K562 (cell line): ENCODE data around the gene INPP5D. TPM values are rescaled to one million over a fixed set of nuclear protein-coding genes. Genes with fewer than 3 reads are reported as not detected.

Experiments used
- ATAC-seq: fragments of 200-7000 bp; cut with Tn5 transposase; 3 replicates; pipeline ENCODE4 v1.9.1; 2020; ENCODE audit warnings: moderate library complexity
- BruUV-seq: library from RNA; stranded (reverse); fragments of 400-500 nt; replicated peaks from 2 replicates; lab custom pipeline; 2021; lab: Mats Ljungman, UMichigan
- CTCF ChIA-PET: fragments of 300-600 bp; formaldehyde crosslinking; extraction: SDS; loops from one replicate; lab custom pipeline; 2021; ENCODE audit warnings: low intra/inter-chr PET ratio; lab: Yijun Ruan, JAX
- POLR2A ChIA-PET: fragments of 300-600, 350-650 bp; sonication (Branson Sonifier 250); formaldehyde crosslinking; extraction: SDS; loops from one replicate; lab custom pipeline; 2021; ENCODE audit warnings: antibody characterized with exemption, inconsistent platforms; lab: Yijun Ruan, JAX
- DNase-seq, 4 experiments: peaks; one replicate each; pipeline versions ENCODE4 v3.0.0 to v3.0.0-alpha.2; 2011 to 2018; ENCODE audit warnings: low spot score in 3 of 4, mixed read lengths in 3 of 4; ENCODE audit errors: extremely low read depth in 1 of 4
- FAIRE-seq: peaks from 2 replicates; lab custom pipeline; 2011; peaks lifted over from hg19 to GRCh38; lab: Jason Lieb, UNC
- H2AFZ ChIP-seq: 2 replicates; pipeline ENCODE4 v1.6.0; 2011; ENCODE audit warnings: low read depth, low read length, control low read depth, inconsistent platforms
- H3K27ac ChIP-seq: fragments of 200-600 bp; 3 replicates; pipeline ENCODE4 v1.8.0; 2011; ENCODE audit warnings: low read depth, mild to moderate bottlenecking, control low read depth, inconsistent platforms, low read length, moderate library complexity, mixed read lengths; ENCODE audit errors: extremely low read depth
- H3K27me3 ChIP-seq, 2 experiments: fragments of 300-600 bp in 1 of 2; 2 replicates in 1 of 2; 3 replicates in 1 of 2; pipeline versions ENCODE4 v1.6.0 to v1.8.0; 2011; ENCODE audit warnings: inconsistent platforms in 2 of 2, low read length in 2 of 2, mild to moderate bottlenecking in 1 of 2, mixed read lengths in 1 of 2, moderate library complexity in 1 of 2; ENCODE audit not compliant: control insufficient read depth in 2 of 2, insufficient read depth in 2 of 2
- H3K36me3 ChIP-seq: fragments of 300-600 bp; 3 replicates; pipeline ENCODE4 v1.8.0; 2011; ENCODE audit warnings: mild to moderate bottlenecking, low read length, inconsistent platforms; ENCODE audit not compliant: control insufficient read depth, insufficient read depth
- H3K4me1 ChIP-seq, 2 experiments: fragments of 200-600 bp in 1 of 2; replicated peaks in 1 of 2; 2 replicates in 1 of 2; 3 replicates in 1 of 2; pipeline versions ENCODE4 v1.5.1 to v1.8.0; 2011; ENCODE audit warnings: inconsistent platforms in 2 of 2, low read length in 2 of 2, mild to moderate bottlenecking in 1 of 2, mixed read lengths in 1 of 2, moderate library complexity in 1 of 2; ENCODE audit not compliant: control insufficient read depth in 2 of 2, insufficient read depth in 2 of 2
- H3K4me2 ChIP-seq: 2 replicates; pipeline ENCODE4 v1.6.1; 2011; ENCODE audit warnings: low read length, control low read depth, inconsistent platforms, mixed read lengths; ENCODE audit not compliant: insufficient read depth
- H3K4me3 ChIP-seq: fragments of 200-600 bp; sonication (generic), shearing (Covaris generic); 2 replicates; pipeline ENCODE4 v1.5.1; 2016; ENCODE audit warnings: control low read depth, inconsistent platforms
- H3K79me2 ChIP-seq: fragments of 200-600 bp; 3 replicates; pipeline ENCODE4 v1.8.0; 2011; ENCODE audit warnings: low read length, inconsistent platforms; ENCODE audit not compliant: control insufficient read depth, insufficient read depth
- H3K9ac ChIP-seq, 2 experiments: 2 replicates each; pipeline versions ENCODE4 v1.6.0 to v1.6.1; 2011; ENCODE audit warnings: low read depth in 2 of 2, low read length in 2 of 2, control low read depth in 1 of 2, inconsistent platforms in 1 of 2, mild to moderate bottlenecking in 1 of 2, mixed read lengths in 1 of 2; ENCODE audit not compliant: insufficient read depth in 1 of 2
- H3K9me1 ChIP-seq: one replicate; pipeline ENCODE4 v1.6.0; 2011; ENCODE audit warnings: inconsistent platforms, mild to moderate bottlenecking, low read length, moderate library complexity; ENCODE audit not compliant: control insufficient read depth, insufficient read depth
- H3K9me3 ChIP-seq: replicated peaks from 2 replicates; pipeline ENCODE4 v1.5.1; 2011; ENCODE audit warnings: low read depth, low read length, inconsistent platforms; ENCODE audit not compliant: control insufficient read depth, insufficient read depth
- H4K20me1 ChIP-seq: replicated peaks from 2 replicates; pipeline ENCODE4 v1.6.1; 2011; ENCODE audit warnings: low read length, inconsistent platforms, mixed read lengths; ENCODE audit not compliant: control insufficient read depth, insufficient read depth
- CC2D1A ChIP-seq: fragments of 450-650 bp; IDR thresholded peaks from 2 replicates; pipeline ENCODE4 v1.6.1; 2017; ENCODE audit warnings: mild to moderate bottlenecking
- ELF4 ChIP-seq: fragments of 450-650 bp; formaldehyde crosslinking; IDR thresholded peaks from 2 replicates; pipeline ENCODE4 v1.4.0; 2022; ENCODE audit warnings: missing genetic modification characterization
- FOXO4 ChIP-seq: fragments of 450-650 bp; formaldehyde crosslinking; IDR thresholded peaks from 2 replicates; pipeline ENCODE4 v1.4.0; 2020; ENCODE audit warnings: mild to moderate bottlenecking, moderate library complexity
- HNRNPK ChIP-seq: fragments of 200-400 bp; formaldehyde crosslinking; IDR thresholded peaks from one replicate; pipeline ENCODE4 v1.6.1; 2018; ENCODE audit warnings: mild to moderate bottlenecking, low read depth, low read length; ENCODE audit not compliant: poor library complexity, severe bottlenecking
- MBD2 ChIP-seq: sonication (generic); IDR thresholded peaks from 2 replicates; pipeline ENCODE4 v1.6.1; 2016; ENCODE audit warnings: low read depth, borderline replicate concordance
- MIER1 ChIP-seq: fragments of 450-650 bp; IDR thresholded peaks from 2 replicates; pipeline ENCODE4 v1.6.1; 2016; ENCODE audit warnings: antibody characterized with exemption, mild to moderate bottlenecking, low read depth
- NR3C1 ChIP-seq: sonication (generic); formaldehyde crosslinking; IDR thresholded peaks from 2 replicates; pipeline ENCODE4 v1.8.1; 2022; ENCODE audit warnings: missing genetic modification reagents
- PHF8 ChIP-seq: fragments of 200-600 bp; sonication (generic); IDR thresholded peaks from 2 replicates; pipeline ENCODE4 v1.6.1; 2012; ENCODE audit warnings: mixed run types, mild to moderate bottlenecking, inconsistent platforms, low read length, moderate library complexity, borderline replicate concordance
- ZBTB9 ChIP-seq: fragments of 450-650 bp; formaldehyde crosslinking; IDR thresholded peaks from 2 replicates; pipeline ENCODE4 v1.4.0; 2020; ENCODE audit warnings: mild to moderate bottlenecking, moderate library complexity
- ZNF224 ChIP-seq: sonication (generic); formaldehyde crosslinking; IDR thresholded peaks from 2 replicates; pipeline ENCODE4 v1.8.0; 2022; ENCODE audit warnings: mild to moderate bottlenecking, missing genetic modification reagents
- ZNF311 ChIP-seq: fragments of 250-450 bp; sonication (Bioruptor Pico); IDR thresholded peaks from 2 replicates; pipeline ENCODE4 v1.4.0; 2020; ENCODE audit warnings: mild to moderate bottlenecking, moderate library complexity
- ZNF436 ChIP-seq: fragments of 250-450, 450-650 bp; sonication (Bioruptor Pico); formaldehyde crosslinking; IDR thresholded peaks from 2 replicates; pipeline ENCODE4 v1.7.0; 2020; ENCODE audit warnings: mild to moderate bottlenecking
- ZNF444 ChIP-seq: fragments of 250-450 bp; sonication (Bioruptor Pico); IDR thresholded peaks from 2 replicates; pipeline ENCODE4 v1.4.0; 2020; ENCODE audit warnings: mild to moderate bottlenecking, moderate library complexity
- ZNF740 ChIP-seq, 3 experiments: fragments of 200-800 bp in 1 of 3; sonication (Bioruptor generic) in 1 of 3; sonication (generic) in 1 of 3; formaldehyde crosslinking in 1 of 3; IDR thresholded peaks; 2 replicates each; pipeline versions ENCODE4 v1.6.1 to v1.8.0; 2016 to 2022; ENCODE audit warnings: mild to moderate bottlenecking in 2 of 3, missing compliant biosample characterization in 2 of 3, missing genetic modification characterization in 2 of 3, missing genetic modification reagents in 1 of 3
- WGBS: fragments of 100-300 bp; shearing (Covaris generic); methylation state at CpG from one replicate; pipeline ENCODE4 v1.1.6; 2016; ENCODE audit warnings: low coverage, mixed read lengths; ENCODE audit not compliant: insufficient coverage; ENCODE audit errors: missing lambda C conversion rate; 5-methylcytosine and 5-hydroxymethylcytosine counted together
- in situ Hi-C: fragments of 300-500 bp; cut with MboI; formaldehyde crosslinking; loops from 4 replicates; pipeline ENCODE4 v1.15.0; 2018; ENCODE audit warnings: inconsistent platforms, mixed read lengths
- intact Hi-C: fragments of 100-400 bp; cut with micrococcal nuclease; formaldehyde crosslinking; loops from 2 replicates; pipeline ENCODE4 v1.14.2; 2022
- polyA plus RNA-seq, 8 experiments: library from polyadenylated mRNA; depleted of rRNA in 4 of 8; stranded (reverse) in 5 of 8; unstranded in 3 of 8; fragments of >200 nt; fragmentation: Nextera tagmentation in 2 of 8; fragmentation: Illumina TruSeq in 1 of 8; extraction: Ambion mirVana in 2 of 8; extraction: Trizol in 1 of 8; gene quantifications; 2 replicates each; pipeline versions ENCODE4 v1.2.1 to v1.2.3, GENCODE V29; 2011 to 2014; ENCODE audit warnings: inconsistent platforms in 1 of 8, missing spikeins in 1 of 8
- total RNA-seq, 7 experiments: library from RNA; depleted of rRNA in 6 of 7; stranded (reverse); fragments of >200 nt in 6 of 7; fragmentation: Illumina TruSeq in 2 of 7; extraction: Trizol in 2 of 7; gene quantifications; 2 replicates each; pipeline versions ENCODE4 v1.2.1 to v1.2.3, GENCODE V29; 2011 to 2021; ENCODE audit warnings: low replicate concordance in 1 of 7
- TF ChIP-seq, protein P1 (sequence below): fragments of 150-350 bp; conservative IDR thresholded peaks from 2 replicates; pipeline ENCODE4 v1.6.1; 2014; ENCODE audit warnings: low read length

Gene INPP5D
- total and polyA plus RNA-seq, 9 of the 15 experiments (the other 6 are each of a cell fraction or from before 2014, with no cell fraction given): 0.55 to 6.2 (median 2.2) TPM

DNA sequence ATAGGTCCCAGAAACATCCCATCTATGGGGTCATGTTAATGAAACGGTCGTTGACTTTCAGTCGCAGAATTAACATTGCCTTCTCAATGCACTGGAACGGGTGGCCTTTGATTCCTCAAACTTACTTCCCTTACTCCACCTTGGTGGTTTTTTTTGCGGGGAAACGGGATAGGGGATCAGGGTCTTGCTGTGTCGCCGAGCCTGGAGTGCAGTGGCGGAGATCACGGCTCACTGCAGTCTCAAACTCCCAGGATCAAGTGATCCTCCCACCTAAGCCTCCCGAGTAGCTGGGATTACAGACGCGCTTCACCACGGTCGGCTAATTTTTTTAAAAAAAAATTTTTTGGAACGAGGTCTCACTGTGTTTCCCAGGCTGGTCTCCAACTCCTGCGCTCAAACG lies 192.1 kb downstream of the INPP5D start (continued):
- TF ChIP-seq FOXO4 (CRISPR knock-in tag) (no peak), ELF4 (CRISPR knock-in tag) (no peak), ZBTB9 (CRISPR knock-in tag) (no peak), ZNF311 (no peak)

DNA sequence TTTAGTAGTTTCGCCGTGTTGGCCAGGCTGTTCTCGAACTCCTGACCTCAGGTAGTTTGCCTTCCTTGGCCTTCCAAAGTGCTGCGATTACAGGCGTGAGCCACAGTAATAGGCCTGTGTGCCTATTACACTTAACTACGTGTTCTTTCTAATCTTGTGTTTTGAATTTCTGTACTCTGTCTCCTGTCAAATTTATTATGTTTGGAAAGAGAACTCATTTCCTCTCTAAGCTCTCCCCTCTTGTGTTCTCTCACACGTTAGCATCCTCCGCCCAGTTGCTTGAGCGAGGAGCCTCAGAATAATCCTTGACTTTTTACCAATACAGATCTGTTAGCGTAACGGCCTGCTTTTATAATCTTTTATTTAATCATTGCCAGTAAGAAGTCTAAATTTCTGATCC lies 195.0 kb downstream of the INPP5D start:
- peaks cover 9% of the 10 kb centered on the region for H3K9me3 ChIP-seq
- H3K27ac ChIP-seq: no peak overlapping the region
- no peak overlapping the region for H3K4me3 ChIP-seq
- intact Hi-C loops (loop anchor here (10.0 kb wide), 1 partner anchor 210 kb away; no protein-coding TSS in a partner anchor), in situ Hi-C loops (loop anchor here (25.0 kb wide), 1 partner anchor 643 kb away; no protein-coding TSS in a partner anchor)
- DNase-seq (no peak), FAIRE-seq (no peak), ATAC-seq (no peak)
- no peak overlapping the region for H3K4me2 ChIP-seq
- no TSS peak for BruUV-seq
- H3K9ac ChIP-seq: no peak overlapping the region
- H3K9me1 ChIP-seq: no peaks in the 10 kb centered on the region
- POLR2A ChIA-PET: no interaction called here
- peaks cover 49% of the 10 kb centered on the region for H3K79me2 ChIP-seq
- no peaks in the 10 kb centered on the region for H4K20me1 ChIP-seq
- H3K4me1 ChIP-seq: peaks cover 0 to 7% of the 10 kb centered on the region in 2 experiments; a peak in 2 of 5 replicates
- 94% methylated on average over 9 of the region's 11 CpGs for WGBS
- no peaks in the 10 kb centered on the region for H3K27me3 ChIP-seq
- CTCF ChIA-PET: no interaction called here
- H3K36me3 ChIP-seq: peaks cover 63% of the 10 kb centered on the region; the same call in 2 of the 3 replicates
- no peak overlapping the region for H2AFZ ChIP-seq
- no peak for TF ChIP-seq PHF8
- no peak for TF ChIP-seq ZNF436 (CRISPR knock-in tag)
- TF ChIP-seq ZNF311: no peak
- no peak for TF ChIP-seq CC2D1A
- TF ChIP-seq MIER1: no peak
- TF ChIP-seq, protein P1, sequence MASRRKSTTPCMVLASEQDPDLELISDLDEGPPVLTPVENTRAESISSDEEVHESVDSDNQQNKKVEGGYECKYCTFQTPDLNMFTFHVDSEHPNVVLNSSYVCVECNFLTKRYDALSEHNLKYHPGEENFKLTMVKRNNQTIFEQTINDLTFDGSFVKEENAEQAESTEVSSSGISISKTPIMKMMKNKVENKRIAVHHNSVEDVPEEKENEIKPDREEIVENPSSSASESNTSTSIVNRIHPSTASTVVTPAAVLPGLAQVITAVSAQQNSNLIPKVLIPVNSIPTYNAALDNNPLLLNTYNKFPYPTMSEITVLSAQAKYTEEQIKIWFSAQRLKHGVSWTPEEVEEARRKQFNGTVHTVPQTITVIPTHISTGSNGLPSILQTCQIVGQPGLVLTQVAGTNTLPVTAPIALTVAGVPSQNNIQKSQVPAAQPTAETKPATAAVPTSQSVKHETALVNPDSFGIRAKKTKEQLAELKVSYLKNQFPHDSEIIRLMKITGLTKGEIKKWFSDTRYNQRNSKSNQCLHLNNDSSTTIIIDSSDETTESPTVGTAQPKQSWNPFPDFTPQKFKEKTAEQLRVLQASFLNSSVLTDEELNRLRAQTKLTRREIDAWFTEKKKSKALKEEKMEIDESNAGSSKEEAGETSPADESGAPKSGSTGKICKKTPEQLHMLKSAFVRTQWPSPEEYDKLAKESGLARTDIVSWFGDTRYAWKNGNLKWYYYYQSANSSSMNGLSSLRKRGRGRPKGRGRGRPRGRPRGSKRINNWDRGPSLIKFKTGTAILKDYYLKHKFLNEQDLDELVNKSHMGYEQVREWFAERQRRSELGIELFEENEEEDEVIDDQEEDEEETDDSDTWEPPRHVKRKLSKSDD: no peak
- no peak for TF ChIP-seq ZNF444
- no peak for TF ChIP-seq NR3C1 (CRISPR knock-in tag)
- no peak for TF ChIP-seq MBD2
- TF ChIP-seq ZNF224 (CRISPR knock-in tag): no peak
- no peak for TF ChIP-seq ZNF740 (CRISPR knock-in tag; IDR thresholded peaks at IDR 0.05)
- TF ChIP-seq ZNF740 (tag; IDR thresholded peaks at IDR 0.05): no peak
- no peak for TF ChIP-seq HNRNPK
